Loucy (cell line): ENCODE measurements around the gene SPRYD3.

Experiments used
- CTCF ChIP-seq: fragments of 200-600 bp; sonication (generic); conservative IDR thresholded peaks from 2 replicates; pipeline ENCODE4 v1.5.1; 2014; ENCODE audit warnings: mild to moderate bottlenecking, antibody characterized with exemption, low read length
- EZH2phosphoT487 ChIP-seq: fragments of 200-600 bp; IDR thresholded peaks from 2 replicates; pipeline ENCODE4 v1.6.1; 2018; ENCODE audit warnings: antibody characterized with exemption, mild to moderate bottlenecking, moderate library complexity, borderline replicate concordance

GRCh38 chr12:53063708-53064612, 15.2 kb downstream of the SPRYD3 start:
- no peak for TF ChIP-seq CTCF
- TF ChIP-seq EZH2phosphoT487, result no peak
